GM10266 (cell line): ENCODE data around the gene SCLY.

Source experiments
- DNase-seq: peaks from one replicate; pipeline ENCODE4 v3.0.0; 2012; ENCODE audit errors: extremely low spot score
- TF ChIP-seq, protein P1 (sequence below): IDR thresholded peaks from 2 replicates; pipeline ENCODE4 v1.5.1; 2012; ENCODE audit warnings: mild to moderate bottlenecking, low read depth; ENCODE audit not compliant: control insufficient read depth, insufficient read depth; ENCODE audit errors: missing control alignments

SCLY gene

DNA sequence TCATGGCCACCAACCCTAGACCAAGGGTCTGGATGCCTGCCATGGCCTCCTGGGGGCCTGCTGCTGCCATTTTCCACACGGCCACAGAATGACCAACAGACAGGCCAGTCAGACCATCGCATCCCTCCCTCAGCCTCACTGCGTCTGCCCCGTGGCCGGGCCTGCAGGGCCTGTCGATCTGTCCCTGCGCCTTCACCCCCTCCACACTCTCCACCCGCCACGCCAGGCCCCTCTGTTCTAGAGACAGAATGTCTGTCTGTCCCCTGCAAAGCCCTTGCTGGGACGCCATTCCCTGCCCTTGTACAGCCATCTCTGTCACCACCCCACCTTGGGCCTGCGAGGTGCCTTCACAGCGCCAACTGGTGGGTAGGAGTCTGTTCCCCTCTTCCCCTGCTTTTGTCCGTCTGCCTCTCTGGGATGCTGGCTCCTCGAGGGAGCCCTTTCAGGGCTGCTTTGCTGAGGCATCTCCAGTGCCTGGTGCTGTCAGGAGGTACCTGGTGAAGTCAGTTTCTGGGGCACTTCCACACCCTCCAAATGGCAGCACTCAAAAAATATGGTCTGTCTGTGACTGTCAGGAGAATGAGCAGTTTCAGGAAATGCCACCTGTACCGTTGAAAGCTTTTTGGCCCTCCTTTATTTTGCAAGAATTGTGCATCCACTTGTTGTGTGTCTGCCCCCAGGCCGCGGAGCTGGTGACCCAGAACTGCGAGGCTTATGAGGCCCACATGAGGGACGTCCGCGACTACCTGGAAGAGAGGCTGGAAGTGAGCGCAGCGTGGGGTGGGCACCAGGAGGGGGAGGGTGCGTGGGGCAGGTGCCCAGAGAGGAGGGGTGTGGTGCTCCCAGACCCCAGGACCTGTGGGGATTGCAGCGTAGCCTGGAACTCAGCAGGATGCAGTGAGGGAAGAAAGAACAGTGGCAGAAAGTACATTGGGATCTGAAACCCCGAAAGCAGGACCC, 32.7 kb downstream of the SCLY start:
- DNase-seq, result no peak
- TF ChIP-seq, protein P1, sequence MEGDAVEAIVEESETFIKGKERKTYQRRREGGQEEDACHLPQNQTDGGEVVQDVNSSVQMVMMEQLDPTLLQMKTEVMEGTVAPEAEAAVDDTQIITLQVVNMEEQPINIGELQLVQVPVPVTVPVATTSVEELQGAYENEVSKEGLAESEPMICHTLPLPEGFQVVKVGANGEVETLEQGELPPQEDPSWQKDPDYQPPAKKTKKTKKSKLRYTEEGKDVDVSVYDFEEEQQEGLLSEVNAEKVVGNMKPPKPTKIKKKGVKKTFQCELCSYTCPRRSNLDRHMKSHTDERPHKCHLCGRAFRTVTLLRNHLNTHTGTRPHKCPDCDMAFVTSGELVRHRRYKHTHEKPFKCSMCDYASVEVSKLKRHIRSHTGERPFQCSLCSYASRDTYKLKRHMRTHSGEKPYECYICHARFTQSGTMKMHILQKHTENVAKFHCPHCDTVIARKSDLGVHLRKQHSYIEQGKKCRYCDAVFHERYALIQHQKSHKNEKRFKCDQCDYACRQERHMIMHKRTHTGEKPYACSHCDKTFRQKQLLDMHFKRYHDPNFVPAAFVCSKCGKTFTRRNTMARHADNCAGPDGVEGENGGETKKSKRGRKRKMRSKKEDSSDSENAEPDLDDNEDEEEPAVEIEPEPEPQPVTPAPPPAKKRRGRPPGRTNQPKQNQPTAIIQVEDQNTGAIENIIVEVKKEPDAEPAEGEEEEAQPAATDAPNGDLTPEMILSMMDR, result no peak

GRCh38 chr2:238094438-238095022, 33.7 kb downstream of the SCLY start:
- TF ChIP-seq, protein P1, result no peak
- no peak for DNase-seq

GRCh38 chr2:238095143-238095542, 34.3 kb downstream of the SCLY start:
- no peak for DNase-seq
- TF ChIP-seq, protein P1, result no peak

DNA sequence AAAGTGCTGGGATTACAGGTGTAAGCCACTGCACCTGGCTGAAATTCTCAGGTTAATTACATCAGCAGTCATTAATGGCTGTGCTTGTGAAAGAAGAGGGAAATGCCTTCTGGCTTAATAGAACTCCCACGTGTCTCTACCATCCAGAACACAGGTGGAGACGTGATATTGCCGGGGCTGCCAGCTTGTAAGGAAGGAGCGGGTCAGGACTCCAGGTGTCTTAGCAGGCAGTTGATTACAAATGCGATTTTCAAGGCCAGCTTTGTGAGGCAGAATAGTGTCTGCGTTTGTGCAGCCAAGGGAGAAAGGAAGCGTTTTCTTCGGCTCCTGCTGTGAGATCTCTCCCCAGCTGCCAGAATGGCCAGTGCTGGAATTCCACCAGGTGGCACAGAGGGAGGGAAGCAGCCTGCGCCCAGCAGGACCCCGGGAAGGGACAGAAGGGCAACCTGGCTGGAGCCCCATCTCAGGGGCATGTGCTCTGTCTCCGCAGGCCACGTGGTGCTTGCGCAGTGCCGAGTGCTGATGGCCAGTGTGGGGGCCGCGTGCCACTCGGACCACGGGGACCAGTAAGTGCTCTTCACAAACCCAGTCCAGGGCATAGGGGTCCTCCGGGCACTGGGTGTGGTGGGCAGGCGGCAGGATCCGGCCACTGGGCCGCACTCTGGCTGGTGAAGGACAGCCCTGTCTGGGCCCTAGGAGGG, 35.7 kb downstream of the SCLY start:
- TF ChIP-seq, protein P1, result no peak

GRCh38 chr2:238097201-238097987, 36.6 kb downstream of the SCLY start:
- TF ChIP-seq, protein P1, result no peak
- no peak for DNase-seq

More for the DNA sequence above, 35.7 kb downstream of the SCLY start:
- no peak for DNase-seq

- DNase-seq, result peak; percentile 92
- TF ChIP-seq, protein P1, result no peak
Measured at GRCh38 chr2:238097988-238098871, 37.4 kb downstream of the SCLY start.
